Stimulated activated naive CD4-positive, alpha-beta T cell (primary cell): Measurements from ENCODE around the gene GMEB1.
"Not testable (repeated sequence)": the region's sequence is repeated elsewhere in the genome, so short reads cannot be mapped to it uniquely, and the experiment has no call there.

Source experiments
- DNase-seq, 6 experiments: peaks; one replicate each; lab custom pipeline; 2025; lab: John Stamatoyannopoulos, UW

The GMEB1 gene

GRCh38 chr1:28671254-28671780 is 2.7 kb downstream of the GMEB1 start:
- no peak for DNase-seq

GRCh38 chr1:28672971-28673370 is 4.4 kb downstream of the GMEB1 start:
- DNase-seq = not testable (repeated sequence)

- no peak for DNase-seq
Observed at GRCh38 chr1:28675924-28676257, 7.3 kb downstream of the GMEB1 start.

- no peak for DNase-seq
Observed at GRCh38 chr1:28680151-28680550, 11.6 kb downstream of the GMEB1 start.

- DNase-seq = no peak
Observed at GRCh38 chr1:28682840-28683239, 14.3 kb downstream of the GMEB1 start.

GRCh38 chr1:28684937-28685336 is 16.4 kb downstream of the GMEB1 start:
- no peak for DNase-seq

- DNase-seq = not testable (repeated sequence)
Observed at GRCh38 chr1:28691627-28692026, 23.0 kb downstream of the GMEB1 start.

- no peak for DNase-seq
Observed at GRCh38 chr1:28703629-28704028, 35.0 kb downstream of the GMEB1 start.

GRCh38 chr1:28716336-28716735 is 47.8 kb downstream of the GMEB1 start:
- no peak for DNase-seq

GRCh38 chr1:28718166-28718565 is 49.6 kb downstream of the GMEB1 start:
- DNase-seq = no peak

- no peak for DNase-seq
Observed at GRCh38 chr1:28718586-28719331, 50.2 kb downstream of the GMEB1 start.

GRCh38 chr1:28719332-28719619 is 50.7 kb downstream of the GMEB1 start:
- DNase-seq = no peak

- no peak for DNase-seq
Observed at GRCh38 chr1:28720376-28720775, 51.8 kb downstream of the GMEB1 start.

GRCh38 chr1:28721927-28722326 is 53.3 kb downstream of the GMEB1 start:
- not testable (repeated sequence) for DNase-seq

- not testable (repeated sequence) for DNase-seq
Observed at GRCh38 chr1:28725365-28725764, 56.8 kb downstream of the GMEB1 start.

GRCh38 chr1:28735961-28736449 is 67.4 kb downstream of the GMEB1 start:
- DNase-seq = no peak

GRCh38 chr1:28736450-28737306 is 68.1 kb downstream of the GMEB1 start, which contains the start of gene YTHDF2:
TSS of gene YTHDF2 (plus strand) at chr1:28736940. CDS start at chr1:28737121, 181 bp downstream.
- DNase-seq = peak; percentile 95 to 97 (median 96)

GRCh38 chr1:28737307-28738132 is 68.9 kb downstream of the GMEB1 start:
- peak in 3 of 6 experiments; percentile 30 to 64 (median 44) for DNase-seq

- no peak for DNase-seq
Observed at GRCh38 chr1:28740118-28740517, 71.5 kb downstream of the GMEB1 start.

GRCh38 chr1:28744184-28744583 is 75.6 kb downstream of the GMEB1 start:
- no peak for DNase-seq

- no peak for DNase-seq
Observed at GRCh38 chr1:28745653-28746173, 77.1 kb downstream of the GMEB1 start.

- no peak for DNase-seq
Observed at GRCh38 chr1:28750330-28750729, 81.7 kb downstream of the GMEB1 start.
